ENCODE data around the gene CRISP1. TPM values are rescaled to one million over a fixed set of nuclear protein-coding genes. Genes with fewer than 3 reads are reported as not detected.

The CRISP1 gene
- total RNA-seq, 1 donor from 2014 or later = not detected

GRCh38 chr6:49784272-49784671, 82.1 kb downstream of the CRISP1 start:
- no peaks in the 10 kb centered on the region for H3K27me3 Mint-ChIP-seq (ENCODE audit: unreplicated experiment)
- H3K4me3 Mint-ChIP-seq (ENCODE audit: unreplicated experiment) = no peak overlapping the region
- no peak for TF ChIP-seq CTCF (IDR thresholded peaks at IDR 0.05; ENCODE audit: unreplicated experiment)
- H3K36me3 Mint-ChIP-seq (ENCODE audit: low read depth, unreplicated experiment) = no peaks in the 10 kb centered on the region
- no peak overlapping the region for H3K27ac Mint-ChIP-seq (ENCODE audit: unreplicated experiment)
- DNase-seq (ENCODE audit: low spot score) = no peak
- no peaks in the 10 kb centered on the region for H3K4me1 Mint-ChIP-seq (ENCODE audit: unreplicated experiment)
- H3K9me3 Mint-ChIP-seq (ENCODE audit: unreplicated experiment) = no peaks in the 10 kb centered on the region

Other genes with a start within 250 kb of the CRISP1 start
- gene RHAG, start 229.7 kb downstream of the CRISP1 start, total RNA-seq (ENCODE audit: unreplicated experiment) = 0.46 TPM
- gene CRISP2, start 153.0 kb downstream of the CRISP1 start, total RNA-seq (ENCODE audit: unreplicated experiment) = not detected
- gene CRISP3, start 122.1 kb downstream of the CRISP1 start, total RNA-seq (ENCODE audit: unreplicated experiment) = 0.80 TPM
- gene PGK2, start 79.2 kb downstream of the CRISP1 start, total RNA-seq (ENCODE audit: unreplicated experiment) = not detected
- gene DEFB114, start 97.6 kb upstream of the CRISP1 start, total RNA-seq (ENCODE audit: unreplicated experiment) = not detected
- gene DEFB113, start 103.1 kb upstream of the CRISP1 start, total RNA-seq (ENCODE audit: unreplicated experiment) = not detected
- not detected for gene DEFB110, start 155.5 kb upstream of the CRISP1 start, total RNA-seq (ENCODE audit: unreplicated experiment)
- gene DEFB112, start 183.4 kb upstream of the CRISP1 start, total RNA-seq (ENCODE audit: unreplicated experiment) = not detected

All from endothelial cell (in vitro differentiated cells).